ENCODE data around the gene SDCCAG8.
A peak's percentile ranks its signal among the peaks of the same experiment; 100 is the strongest.

SDCCAG8 gene

GRCh38 chr1:243402868-243403267, 147.0 kb downstream of the SDCCAG8 start:
- Mint-ChIP-seq H3K9me3 (no peaks in the 10 kb centered on the region), H3K4me3 (no peak overlapping the region), H3K4me1 (ENCODE audit: low read depth) (peaks cover 15% of the 10 kb centered on the region), H3K36me3 (ENCODE audit: low read depth) (peaks cover 34% of the 10 kb centered on the region), H3K27me3 (no peaks in the 10 kb centered on the region), H3K27ac (no peak overlapping the region)
- intact Hi-C loops (cut with micrococcal nuclease) = no loop called here

GRCh38 chr1:243406424-243406823, 150.6 kb downstream of the SDCCAG8 start:
- peaks cover 15% of the 10 kb centered on the region for H3K4me1 Mint-ChIP-seq (ENCODE audit: low read depth)
- H3K9me3 Mint-ChIP-seq = no peaks in the 10 kb centered on the region
- no peaks in the 10 kb centered on the region for H3K27me3 Mint-ChIP-seq
- H3K4me3 Mint-ChIP-seq = no peak overlapping the region
- no peak overlapping the region for H3K27ac Mint-ChIP-seq
- peaks cover 32% of the 10 kb centered on the region for H3K36me3 Mint-ChIP-seq (ENCODE audit: low read depth)
- intact Hi-C loops (cut with micrococcal nuclease) = no loop called here

- peaks cover 28% of the 10 kb centered on the region for H3K36me3 Mint-ChIP-seq (ENCODE audit: low read depth)
- no peak overlapping the region for H3K4me3 Mint-ChIP-seq
- H3K27me3 Mint-ChIP-seq = no peaks in the 10 kb centered on the region
- intact Hi-C loops (cut with micrococcal nuclease) = no loop called here
- no peak overlapping the region for H3K27ac Mint-ChIP-seq
- H3K4me1 Mint-ChIP-seq (ENCODE audit: low read depth) = peaks cover 15% of the 10 kb centered on the region
- H3K9me3 Mint-ChIP-seq = no peaks in the 10 kb centered on the region
Observed at GRCh38 chr1:243407284-243408018, 151.6 kb downstream of the SDCCAG8 start.

GRCh38 chr1:243408479-243408878, 152.6 kb downstream of the SDCCAG8 start:
- Mint-ChIP-seq H3K4me1 (ENCODE audit: low read depth) (peaks cover 15% of the 10 kb centered on the region), H3K36me3 (ENCODE audit: low read depth) (peaks cover 26% of the 10 kb centered on the region), H3K27me3 (no peaks in the 10 kb centered on the region), H3K27ac (no peak overlapping the region), H3K4me3 (no peak overlapping the region), H3K9me3 (no peaks in the 10 kb centered on the region)
- intact Hi-C loops (cut with micrococcal nuclease) = no loop called here

GRCh38 chr1:243409284-243409683, 153.4 kb downstream of the SDCCAG8 start:
- Mint-ChIP-seq H3K27ac (no peak overlapping the region), H3K36me3 (ENCODE audit: low read depth) (peaks cover 22% of the 10 kb centered on the region), H3K9me3 (no peaks in the 10 kb centered on the region), H3K4me1 (ENCODE audit: low read depth) (peaks cover 15% of the 10 kb centered on the region), H3K27me3 (no peaks in the 10 kb centered on the region), H3K4me3 (no peak overlapping the region)
- intact Hi-C loops (cut with micrococcal nuclease) = no loop called here

GRCh38 chr1:243411472-243411871, 155.6 kb downstream of the SDCCAG8 start:
- H3K4me1 Mint-ChIP-seq (ENCODE audit: low read depth) = peaks cover 13% of the 10 kb centered on the region
- H3K27ac Mint-ChIP-seq = no peak overlapping the region
- intact Hi-C loops (cut with micrococcal nuclease) = no loop called here
- no peak overlapping the region for H3K4me3 Mint-ChIP-seq
- no peaks in the 10 kb centered on the region for H3K27me3 Mint-ChIP-seq
- H3K9me3 Mint-ChIP-seq = no peaks in the 10 kb centered on the region
- peaks cover 27% of the 10 kb centered on the region for H3K36me3 Mint-ChIP-seq (ENCODE audit: low read depth)

DNA sequence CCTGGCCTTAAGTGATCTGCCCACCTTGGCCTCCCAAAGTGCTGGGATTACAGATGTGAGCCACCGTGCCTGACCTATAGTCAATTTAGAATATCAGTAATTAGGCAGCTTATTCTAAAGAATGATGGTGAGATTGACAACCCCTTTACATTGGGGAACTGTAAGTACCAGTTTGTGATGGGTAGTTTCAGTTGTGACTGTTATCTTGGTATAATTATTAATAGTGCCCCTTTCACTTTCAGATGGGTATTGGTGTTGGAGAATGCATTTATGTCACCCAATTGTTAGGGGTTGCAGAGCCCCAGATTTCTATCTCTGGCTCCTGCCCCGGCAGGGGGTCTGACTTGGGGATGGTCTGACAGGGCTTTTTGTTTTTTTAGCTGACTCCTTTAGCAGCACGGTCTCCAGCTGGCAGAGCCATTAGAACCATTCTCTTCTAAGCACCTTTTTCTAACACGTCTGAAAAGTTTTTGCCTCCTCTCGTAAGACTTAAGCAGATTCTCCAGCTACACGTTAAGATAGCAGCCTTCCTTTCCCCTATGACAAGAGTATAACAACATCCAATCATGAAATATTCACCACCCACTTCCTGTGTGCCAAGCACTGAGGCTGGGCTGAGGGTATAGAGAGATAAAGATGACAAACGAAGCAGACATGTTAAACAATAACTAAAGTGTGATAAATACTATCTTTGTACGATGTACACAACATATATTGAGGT, 157.8 kb downstream of the SDCCAG8 start:
- no peak overlapping the region for H3K4me3 Mint-ChIP-seq
- no peaks in the 10 kb centered on the region for H3K27me3 Mint-ChIP-seq
- peaks cover 35% of the 10 kb centered on the region for H3K36me3 Mint-ChIP-seq (ENCODE audit: low read depth)
- H3K4me1 Mint-ChIP-seq (ENCODE audit: low read depth) = no peaks in the 10 kb centered on the region
- H3K27ac Mint-ChIP-seq = no peak overlapping the region
- no peaks in the 10 kb centered on the region for H3K9me3 Mint-ChIP-seq
- intact Hi-C loops (cut with micrococcal nuclease) = no loop called here

- Mint-ChIP-seq H3K27me3 (no peaks in the 10 kb centered on the region), H3K9me3 (no peaks in the 10 kb centered on the region), H3K27ac (no peak overlapping the region), H3K4me3 (no peak overlapping the region), H3K4me1 (ENCODE audit: low read depth) (no peaks in the 10 kb centered on the region), H3K36me3 (ENCODE audit: low read depth) (peaks cover 38% of the 10 kb centered on the region)
- intact Hi-C loops (cut with micrococcal nuclease) = no loop called here
Observed at GRCh38 chr1:243414152-243414494, 158.3 kb downstream of the SDCCAG8 start.

GRCh38 chr1:243415663-243416408, 160.0 kb downstream of the SDCCAG8 start:
- no peak overlapping the region for H3K4me3 Mint-ChIP-seq
- no peak overlapping the region for H3K27ac Mint-ChIP-seq
- peaks cover 11% of the 10 kb centered on the region for H3K4me1 Mint-ChIP-seq (ENCODE audit: low read depth)
- intact Hi-C loops (cut with micrococcal nuclease) = no loop called here
- peaks cover 38% of the 10 kb centered on the region for H3K36me3 Mint-ChIP-seq (ENCODE audit: low read depth)
- H3K9me3 Mint-ChIP-seq = no peaks in the 10 kb centered on the region
- H3K27me3 Mint-ChIP-seq = no peaks in the 10 kb centered on the region

DNA sequence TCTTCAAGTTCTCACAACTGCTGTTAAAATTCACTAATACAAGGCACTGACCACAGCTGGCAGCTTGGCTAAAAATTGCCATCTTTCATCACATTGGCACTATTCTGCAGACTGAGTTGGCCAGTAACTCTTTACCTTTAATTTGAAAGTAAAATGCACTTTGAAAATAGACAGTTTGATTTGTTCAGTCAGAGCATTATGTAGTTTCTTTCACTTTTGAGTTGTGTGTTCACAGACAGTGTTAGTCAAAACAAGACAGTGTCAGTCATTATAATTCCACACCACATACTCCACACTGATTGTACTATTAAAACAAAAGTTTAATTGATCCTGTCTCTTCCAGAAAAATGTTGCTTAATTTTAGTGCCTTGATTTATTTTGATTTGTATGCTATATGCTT, 160.7 kb downstream of the SDCCAG8 start:
- H3K27ac Mint-ChIP-seq = no peak overlapping the region
- H3K9me3 Mint-ChIP-seq = no peaks in the 10 kb centered on the region
- peaks cover 38% of the 10 kb centered on the region for H3K36me3 Mint-ChIP-seq (ENCODE audit: low read depth)
- peaks cover 16% of the 10 kb centered on the region for H3K4me1 Mint-ChIP-seq (ENCODE audit: low read depth)
- intact Hi-C loops (cut with micrococcal nuclease) = no loop called here
- H3K27me3 Mint-ChIP-seq = no peaks in the 10 kb centered on the region
- no peak overlapping the region for H3K4me3 Mint-ChIP-seq

- intact Hi-C loops (cut with micrococcal nuclease) = no loop called here
- Mint-ChIP-seq H3K4me1 (ENCODE audit: low read depth) (peaks cover 24% of the 10 kb centered on the region), H3K27me3 (no peaks in the 10 kb centered on the region), H3K36me3 (ENCODE audit: low read depth) (peaks cover 29% of the 10 kb centered on the region), H3K9me3 (no peaks in the 10 kb centered on the region), H3K27ac (peak overlapping the region; percentile 36), H3K4me3 (no peak overlapping the region)
Observed at GRCh38 chr1:243420016-243420945, 164.4 kb downstream of the SDCCAG8 start.

DNA sequence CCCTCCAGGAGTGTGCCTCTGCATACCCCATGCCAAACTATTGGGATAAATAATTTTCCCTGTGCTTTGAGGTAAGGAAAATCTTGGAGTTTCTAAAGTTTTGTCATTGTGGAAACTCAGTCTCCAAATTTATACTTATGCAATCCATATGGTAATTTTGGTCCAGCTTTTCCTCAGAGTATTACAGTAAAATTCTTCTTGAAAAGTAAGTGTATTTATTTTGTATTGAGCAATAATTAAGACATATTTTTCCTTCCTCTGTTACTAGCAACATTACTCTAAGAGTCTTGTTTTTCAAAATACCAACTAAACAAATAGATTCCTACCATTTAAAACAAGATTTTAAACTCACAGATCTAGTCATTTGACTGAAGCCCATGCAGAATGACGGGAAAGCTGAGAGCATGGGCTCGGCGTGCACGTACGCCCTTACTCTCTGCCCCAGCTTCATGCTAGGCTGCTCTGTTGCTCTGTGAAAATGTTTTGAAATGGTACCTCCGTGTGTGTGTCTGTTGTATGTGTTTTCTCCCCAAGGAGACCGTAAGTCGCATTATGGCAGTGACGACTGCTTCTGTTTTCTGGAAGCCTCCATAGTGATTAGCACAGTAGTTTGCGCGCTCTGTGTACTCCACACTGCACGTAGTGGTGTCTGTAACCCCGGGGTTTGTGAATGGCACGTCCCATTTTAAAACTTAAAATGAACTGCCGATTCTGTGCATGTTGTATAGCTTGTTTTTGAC, 165.3 kb downstream of the SDCCAG8 start:
- H3K27me3 Mint-ChIP-seq = no peaks in the 10 kb centered on the region
- peaks cover 24% of the 10 kb centered on the region for H3K4me1 Mint-ChIP-seq (ENCODE audit: low read depth)
- intact Hi-C loops (cut with micrococcal nuclease) = no loop called here
- no peaks in the 10 kb centered on the region for H3K9me3 Mint-ChIP-seq
- H3K36me3 Mint-ChIP-seq (ENCODE audit: low read depth) = peaks cover 22% of the 10 kb centered on the region
- H3K4me3 Mint-ChIP-seq = no peak overlapping the region
- H3K27ac Mint-ChIP-seq = peak overlapping the region; percentile 60

- Mint-ChIP-seq H3K36me3 (ENCODE audit: low read depth) (peaks cover 21% of the 10 kb centered on the region), H3K27me3 (no peaks in the 10 kb centered on the region), H3K9me3 (no peaks in the 10 kb centered on the region), H3K4me3 (peak overlapping the region; percentile 57), H3K27ac (peak overlapping the region; percentile 60), H3K4me1 (ENCODE audit: low read depth) (peaks cover 24% of the 10 kb centered on the region)
- intact Hi-C loops (cut with micrococcal nuclease) = no loop called here
Observed at GRCh38 chr1:243421784-243422183, 165.9 kb downstream of the SDCCAG8 start.
